Parathyroid adenoma (tissue), 2 donors: ENCODE data around the gene PTPRD.

Experiments used
- H2AFZ ChIP-seq: fragments of 300-600 bp; sonication (generic); one replicate; pipeline ENCODE4 v1.7.0; 2017; ENCODE audit warnings: antibody characterized with exemption, mild to moderate bottlenecking
- H3K27ac ChIP-seq: fragments of 300-600 bp; sonication (generic); one replicate; pipeline ENCODE4 v1.7.0; 2017
- H3K27me3 ChIP-seq: fragments of 300-600 bp; sonication (generic); one replicate; pipeline ENCODE4 v1.7.0; 2017; ENCODE audit warnings: low read length; ENCODE audit not compliant: control insufficient read depth, insufficient read depth
- H3K36me3 ChIP-seq: fragments of 300-600 bp; sonication (generic); one replicate; pipeline ENCODE4 v1.7.0; 2017; ENCODE audit warnings: low read length; ENCODE audit not compliant: control insufficient read depth, insufficient read depth
- H3K4me1 ChIP-seq: fragments of 300-600 bp; sonication (generic); one replicate; pipeline ENCODE4 v1.7.0; 2017; ENCODE audit warnings: control low read depth
- H3K4me2 ChIP-seq: fragments of 300-600 bp; sonication (generic); one replicate; pipeline ENCODE4 v1.7.0; 2017; ENCODE audit warnings: low read length
- H3K4me3 ChIP-seq: fragments of 300-600 bp; sonication (generic); one replicate; pipeline ENCODE4 v1.7.0; 2017; ENCODE audit warnings: low read depth, low read length
- H3K79me2 ChIP-seq: fragments of 300-600 bp; sonication (generic); one replicate; pipeline ENCODE4 v1.7.0; 2017; ENCODE audit warnings: control low read depth
- H3K9ac ChIP-seq: fragments of 300-600 bp; sonication (generic); one replicate; pipeline ENCODE4 v1.7.0; 2017; ENCODE audit warnings: mild to moderate bottlenecking
- H3K9me3 ChIP-seq: fragments of 300-600 bp; sonication (generic); one replicate; pipeline ENCODE4 v1.7.0; 2017; ENCODE audit warnings: low read length; ENCODE audit not compliant: control insufficient read depth
- TF ChIP-seq, protein P1 (sequence below): fragments of 300-600 bp; sonication (generic); IDR thresholded peaks from one replicate; pipeline ENCODE4 v1.7.0; 2017; ENCODE audit warnings: antibody characterized with exemption, mild to moderate bottlenecking
- donor health status: primary hyperparathyroidism.

Gene PTPRD

DNA sequence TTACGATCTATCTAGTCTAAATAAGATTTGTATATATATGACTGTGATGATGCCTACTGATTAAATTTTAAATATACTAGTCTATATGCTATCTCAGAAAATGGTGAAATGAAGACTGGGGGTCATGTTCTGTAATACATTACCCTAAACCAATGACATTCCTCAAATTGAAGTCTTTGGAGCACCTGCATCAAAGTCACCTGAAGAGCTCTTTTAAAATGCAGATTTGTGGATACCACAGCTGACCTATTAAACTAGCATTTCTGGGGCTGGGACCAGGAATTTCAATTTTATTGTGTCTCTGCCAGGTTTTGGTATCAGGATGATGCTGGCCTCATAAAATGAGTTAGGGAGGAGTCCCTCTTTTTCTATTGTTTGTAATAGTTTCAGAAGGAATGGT, 2181.3 kb downstream of the PTPRD start:
- TF ChIP-seq, protein P1, sequence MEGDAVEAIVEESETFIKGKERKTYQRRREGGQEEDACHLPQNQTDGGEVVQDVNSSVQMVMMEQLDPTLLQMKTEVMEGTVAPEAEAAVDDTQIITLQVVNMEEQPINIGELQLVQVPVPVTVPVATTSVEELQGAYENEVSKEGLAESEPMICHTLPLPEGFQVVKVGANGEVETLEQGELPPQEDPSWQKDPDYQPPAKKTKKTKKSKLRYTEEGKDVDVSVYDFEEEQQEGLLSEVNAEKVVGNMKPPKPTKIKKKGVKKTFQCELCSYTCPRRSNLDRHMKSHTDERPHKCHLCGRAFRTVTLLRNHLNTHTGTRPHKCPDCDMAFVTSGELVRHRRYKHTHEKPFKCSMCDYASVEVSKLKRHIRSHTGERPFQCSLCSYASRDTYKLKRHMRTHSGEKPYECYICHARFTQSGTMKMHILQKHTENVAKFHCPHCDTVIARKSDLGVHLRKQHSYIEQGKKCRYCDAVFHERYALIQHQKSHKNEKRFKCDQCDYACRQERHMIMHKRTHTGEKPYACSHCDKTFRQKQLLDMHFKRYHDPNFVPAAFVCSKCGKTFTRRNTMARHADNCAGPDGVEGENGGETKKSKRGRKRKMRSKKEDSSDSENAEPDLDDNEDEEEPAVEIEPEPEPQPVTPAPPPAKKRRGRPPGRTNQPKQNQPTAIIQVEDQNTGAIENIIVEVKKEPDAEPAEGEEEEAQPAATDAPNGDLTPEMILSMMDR: no peak
- Histone ChIP-seq H3K9ac (no peak overlapping the region), H3K27ac (no peak overlapping the region), H3K4me3 (no peak overlapping the region), H3K27me3 (no peaks in the 10 kb centered on the region), H3K4me1 (no peaks in the 10 kb centered on the region), H3K9me3 (no peaks in the 10 kb centered on the region), H3K4me2 (no peak overlapping the region), H3K36me3 (no peaks in the 10 kb centered on the region), H3K79me2 (no peaks in the 10 kb centered on the region), H2AFZ (no peak overlapping the region)

DNA sequence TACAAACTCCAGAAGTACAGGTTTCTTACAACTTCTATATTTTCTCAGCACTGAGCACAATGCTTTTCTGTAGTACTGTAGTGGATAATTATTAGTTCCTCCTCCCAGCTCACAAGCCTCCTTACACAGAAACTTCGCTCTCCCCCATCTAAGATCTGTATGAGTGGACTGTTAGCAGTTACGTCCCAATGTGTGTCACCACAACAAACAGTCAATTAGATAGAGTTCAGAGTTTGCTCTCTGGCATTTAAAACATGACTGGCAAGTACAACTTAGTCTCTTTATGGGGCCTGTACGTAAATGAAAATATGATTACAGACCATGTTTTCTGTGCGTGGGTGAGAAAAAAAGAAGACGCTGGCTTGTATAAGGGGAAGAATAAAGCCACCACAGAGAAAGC, 2181.9 kb downstream of the PTPRD start:
- Histone ChIP-seq H3K27me3 (no peaks in the 10 kb centered on the region), H3K9me3 (no peaks in the 10 kb centered on the region), H3K4me1 (no peaks in the 10 kb centered on the region), H3K27ac (no peak overlapping the region), H2AFZ (no peak overlapping the region), H3K4me2 (no peak overlapping the region), H3K79me2 (no peaks in the 10 kb centered on the region), H3K36me3 (no peaks in the 10 kb centered on the region), H3K9ac (no peak overlapping the region), H3K4me3 (no peak overlapping the region)
- TF ChIP-seq, protein P1: no peak

DNA sequence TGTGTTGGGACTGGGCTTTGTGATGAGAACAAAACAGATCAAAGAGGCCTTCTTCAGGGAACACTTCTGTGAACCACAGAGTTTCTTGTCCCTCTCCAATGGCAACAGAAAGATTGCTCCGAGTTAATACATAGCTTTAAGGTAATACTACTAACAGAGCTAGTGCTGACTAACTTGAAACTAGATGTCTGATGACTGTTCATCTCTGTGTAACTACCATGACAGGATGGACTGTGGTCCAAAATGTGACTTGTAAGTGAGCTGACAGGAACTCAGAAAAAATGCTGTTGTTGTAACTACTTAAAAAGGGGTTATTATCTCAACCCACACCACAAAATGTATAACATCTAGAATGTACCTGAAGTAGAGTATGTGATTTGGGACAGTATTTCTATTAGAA, 2183.0 kb downstream of the PTPRD start:
- Histone ChIP-seq H3K4me2 (no peak overlapping the region), H3K4me1 (no peaks in the 10 kb centered on the region), H3K27ac (no peak overlapping the region), H3K79me2 (no peaks in the 10 kb centered on the region), H3K4me3 (no peak overlapping the region), H3K9ac (no peak overlapping the region), H3K27me3 (no peaks in the 10 kb centered on the region), H3K36me3 (no peaks in the 10 kb centered on the region), H3K9me3 (no peaks in the 10 kb centered on the region), H2AFZ (no peak overlapping the region)
- TF ChIP-seq, protein P1: no peak

- no peak overlapping the region for H2AFZ ChIP-seq
- no peaks in the 10 kb centered on the region for H3K9me3 ChIP-seq
- H3K4me2 ChIP-seq: no peak overlapping the region
- no peaks in the 10 kb centered on the region for H3K79me2 ChIP-seq
- no peaks in the 10 kb centered on the region for H3K27me3 ChIP-seq
- H3K4me3 ChIP-seq: no peak overlapping the region
- H3K36me3 ChIP-seq: no peaks in the 10 kb centered on the region
- no peak overlapping the region for H3K9ac ChIP-seq
- TF ChIP-seq, protein P1: no peak
- no peaks in the 10 kb centered on the region for H3K4me1 ChIP-seq
- H3K27ac ChIP-seq: no peak overlapping the region
Measured at GRCh38 chr9:8429157-8429556, 2183.6 kb downstream of the PTPRD start.

DNA sequence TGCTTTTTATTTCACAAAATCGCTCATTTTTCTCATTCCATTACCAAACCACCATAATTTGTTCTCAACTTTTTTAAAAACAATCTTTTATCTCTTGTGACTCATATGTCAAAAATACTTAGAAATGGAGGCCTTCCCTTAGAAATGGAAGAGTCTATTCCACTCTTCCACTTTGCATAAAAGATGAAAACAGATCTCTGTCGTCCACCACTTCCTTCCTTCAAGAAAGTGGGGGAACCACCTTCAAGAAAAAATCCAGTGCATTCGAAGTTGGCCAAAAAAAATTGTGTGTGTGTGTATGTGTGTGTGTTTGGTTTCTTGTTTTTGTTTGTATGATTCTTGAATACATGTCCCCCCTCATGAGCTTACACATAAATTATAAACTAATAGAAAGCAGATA, 2184.4 kb downstream of the PTPRD start:
- H3K9me3 ChIP-seq: no peaks in the 10 kb centered on the region
- no peak overlapping the region for H3K9ac ChIP-seq
- no peaks in the 10 kb centered on the region for H3K79me2 ChIP-seq
- no peak overlapping the region for H3K27ac ChIP-seq
- H2AFZ ChIP-seq: no peak overlapping the region
- no peaks in the 10 kb centered on the region for H3K36me3 ChIP-seq
- no peak overlapping the region for H3K4me3 ChIP-seq
- H3K4me2 ChIP-seq: no peak overlapping the region
- H3K27me3 ChIP-seq: no peaks in the 10 kb centered on the region
- TF ChIP-seq, protein P1: no peak
- H3K4me1 ChIP-seq: no peaks in the 10 kb centered on the region
